ENCODE measurements around the gene PTX4.

DNA sequence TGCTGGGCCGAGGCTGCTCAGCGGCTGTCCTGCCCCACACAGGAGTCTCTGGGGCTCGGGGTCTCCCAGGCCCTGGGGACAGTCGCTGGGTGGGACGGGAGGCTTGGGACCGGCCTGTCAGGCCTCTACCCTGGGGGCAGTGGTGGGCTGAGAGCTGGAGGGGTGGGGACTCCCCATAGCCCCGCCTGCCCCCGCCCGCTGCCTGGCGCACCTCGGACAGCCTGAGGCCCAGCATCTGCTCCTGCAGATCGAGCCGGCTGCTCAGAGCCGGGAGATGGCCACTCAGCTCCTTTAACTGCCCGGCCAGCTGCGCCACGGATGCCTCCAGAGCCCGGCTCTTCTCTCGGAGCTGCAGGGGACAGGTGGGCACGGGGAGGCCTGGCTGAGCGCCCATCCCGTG lies 51.1 kb downstream of the PTX4 start:
- TF ChIP-seq, protein P1, sequence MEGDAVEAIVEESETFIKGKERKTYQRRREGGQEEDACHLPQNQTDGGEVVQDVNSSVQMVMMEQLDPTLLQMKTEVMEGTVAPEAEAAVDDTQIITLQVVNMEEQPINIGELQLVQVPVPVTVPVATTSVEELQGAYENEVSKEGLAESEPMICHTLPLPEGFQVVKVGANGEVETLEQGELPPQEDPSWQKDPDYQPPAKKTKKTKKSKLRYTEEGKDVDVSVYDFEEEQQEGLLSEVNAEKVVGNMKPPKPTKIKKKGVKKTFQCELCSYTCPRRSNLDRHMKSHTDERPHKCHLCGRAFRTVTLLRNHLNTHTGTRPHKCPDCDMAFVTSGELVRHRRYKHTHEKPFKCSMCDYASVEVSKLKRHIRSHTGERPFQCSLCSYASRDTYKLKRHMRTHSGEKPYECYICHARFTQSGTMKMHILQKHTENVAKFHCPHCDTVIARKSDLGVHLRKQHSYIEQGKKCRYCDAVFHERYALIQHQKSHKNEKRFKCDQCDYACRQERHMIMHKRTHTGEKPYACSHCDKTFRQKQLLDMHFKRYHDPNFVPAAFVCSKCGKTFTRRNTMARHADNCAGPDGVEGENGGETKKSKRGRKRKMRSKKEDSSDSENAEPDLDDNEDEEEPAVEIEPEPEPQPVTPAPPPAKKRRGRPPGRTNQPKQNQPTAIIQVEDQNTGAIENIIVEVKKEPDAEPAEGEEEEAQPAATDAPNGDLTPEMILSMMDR (IDR thresholded peaks at IDR 0.05) = no peak
- no peak for TF ChIP-seq POLR2A (IDR thresholded peaks at IDR 0.05)
